ENCODE measurements around the gene KCNJ11. TPM values are rescaled to one million over a fixed set of nuclear protein-coding genes. Genes with fewer than 3 reads are reported as not detected.

Gene KCNJ11
- total and polyA plus RNA-seq, 2 of the 13 experiments (the other 11 are each of a cell fraction or from before 2014, with no cell fraction given), result 0.38 to 1.6 TPM

DNA sequence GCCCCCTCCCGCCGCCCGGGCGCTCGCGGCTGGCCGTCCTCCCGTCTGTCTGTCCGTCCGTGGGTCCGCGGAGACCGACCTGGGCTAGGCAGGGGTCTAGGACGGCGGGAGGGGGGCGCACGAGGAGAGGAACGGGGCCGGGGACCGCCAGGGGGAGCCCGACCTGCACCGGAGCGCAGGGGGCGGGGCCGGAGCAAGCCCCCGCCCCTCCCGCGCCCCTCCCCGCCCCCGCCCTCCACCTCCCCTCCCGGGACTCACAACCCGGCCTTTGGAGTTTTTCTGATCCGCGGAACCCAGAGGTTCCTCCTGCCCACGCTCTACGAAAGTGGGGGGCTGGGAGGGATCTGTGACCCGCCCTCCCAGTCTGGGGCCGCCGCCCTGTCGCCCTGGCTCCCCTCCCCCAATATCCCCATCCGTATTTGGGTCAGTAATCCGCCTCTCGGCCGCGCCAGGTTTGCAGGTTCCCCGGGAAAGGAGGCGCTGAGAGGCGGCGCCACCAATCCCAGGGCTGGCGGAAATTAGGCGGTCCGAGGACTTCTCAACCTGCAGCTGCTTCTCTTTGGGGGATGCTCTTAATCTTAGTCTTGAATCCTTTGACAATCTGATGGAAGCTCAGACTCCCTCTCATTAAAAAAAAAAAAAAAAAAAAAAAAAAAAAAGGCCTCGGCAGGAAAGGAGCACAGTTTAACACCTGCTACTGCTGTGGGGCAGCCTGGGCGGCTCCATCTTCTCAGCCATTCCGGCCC is 925 bp upstream of the KCNJ11 start (continued):
- peak; percentile 43; the same call in 1 of the 2 replicates for TF ChIP-seq ZNF563 (CRISPR knock-in tag; IDR thresholded peaks at IDR 0.05)
- no peak for TF ChIP-seq SOX6 (IDR thresholded peaks at IDR 0.05)
- TF ChIP-seq SOX6 (CRISPR knock-in tag; IDR thresholded peaks at IDR 0.05), result 0 out of 2 replicates have a peak, but pooled peaks have one; percentile 23
- peak; percentile 56; the same call in 1 of the 2 replicates for TF ChIP-seq POGZ (CRISPR knock-in tag; IDR thresholded peaks at IDR 0.05)
- no peak for TF ChIP-seq ZNF547 (CRISPR knock-in tag; IDR thresholded peaks at IDR 0.05)
- peak; percentile 47; the same call in 1 of the 2 replicates for TF ChIP-seq CBX5 (CRISPR knock-in tag; IDR thresholded peaks at IDR 0.05; ENCODE audit: borderline replicate concordance)
- peak; percentile 44 for TF ChIP-seq NFYC (CRISPR knock-in tag; IDR thresholded peaks at IDR 0.05)
- TF ChIP-seq MYC (CRISPR knock-in tag; IDR thresholded peaks at IDR 0.05; ENCODE audit: borderline replicate concordance), result peak; percentile 32; the same call in 1 of the 2 replicates
- TF ChIP-seq ZNF776 (CRISPR knock-in tag; IDR thresholded peaks at IDR 0.05), result no peak
- TF ChIP-seq, protein P1, sequence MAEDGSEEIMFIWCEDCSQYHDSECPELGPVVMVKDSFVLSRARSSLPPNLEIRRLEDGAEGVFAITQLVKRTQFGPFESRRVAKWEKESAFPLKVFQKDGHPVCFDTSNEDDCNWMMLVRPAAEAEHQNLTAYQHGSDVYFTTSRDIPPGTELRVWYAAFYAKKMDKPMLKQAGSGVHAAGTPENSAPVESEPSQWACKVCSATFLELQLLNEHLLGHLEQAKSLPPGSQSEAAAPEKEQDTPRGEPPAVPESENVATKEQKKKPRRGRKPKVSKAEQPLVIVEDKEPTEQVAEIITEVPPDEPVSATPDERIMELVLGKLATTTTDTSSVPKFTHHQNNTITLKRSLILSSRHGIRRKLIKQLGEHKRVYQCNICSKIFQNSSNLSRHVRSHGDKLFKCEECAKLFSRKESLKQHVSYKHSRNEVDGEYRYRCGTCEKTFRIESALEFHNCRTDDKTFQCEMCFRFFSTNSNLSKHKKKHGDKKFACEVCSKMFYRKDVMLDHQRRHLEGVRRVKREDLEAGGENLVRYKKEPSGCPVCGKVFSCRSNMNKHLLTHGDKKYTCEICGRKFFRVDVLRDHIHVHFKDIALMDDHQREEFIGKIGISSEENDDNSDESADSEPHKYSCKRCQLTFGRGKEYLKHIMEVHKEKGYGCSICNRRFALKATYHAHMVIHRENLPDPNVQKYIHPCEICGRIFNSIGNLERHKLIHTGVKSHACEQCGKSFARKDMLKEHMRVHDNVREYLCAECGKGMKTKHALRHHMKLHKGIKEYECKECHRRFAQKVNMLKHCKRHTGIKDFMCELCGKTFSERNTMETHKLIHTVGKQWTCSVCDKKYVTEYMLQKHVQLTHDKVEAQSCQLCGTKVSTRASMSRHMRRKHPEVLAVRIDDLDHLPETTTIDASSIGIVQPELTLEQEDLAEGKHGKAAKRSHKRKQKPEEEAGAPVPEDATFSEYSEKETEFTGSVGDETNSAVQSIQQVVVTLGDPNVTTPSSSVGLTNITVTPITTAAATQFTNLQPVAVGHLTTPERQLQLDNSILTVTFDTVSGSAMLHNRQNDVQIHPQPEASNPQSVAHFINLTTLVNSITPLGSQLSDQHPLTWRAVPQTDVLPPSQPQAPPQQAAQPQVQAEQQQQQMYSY (CRISPR knock-in tag; IDR thresholded peaks at IDR 0.05), result peak; percentile 99
- no peak for TF ChIP-seq ZNF674 (CRISPR knock-in tag; IDR thresholded peaks at IDR 0.05; ENCODE audit: low read depth)
- no peak for TF ChIP-seq SP2 (CRISPR knock-in tag; IDR thresholded peaks at IDR 0.05)
- 0 out of 2 replicates have a peak, but pooled peaks have one; percentile 25 for TF ChIP-seq YEATS2 (CRISPR knock-in tag; IDR thresholded peaks at IDR 0.05; ENCODE audit: borderline replicate concordance)
- 0 out of 2 replicates have a peak, but pooled peaks have one; percentile 49 for TF ChIP-seq ZNF333 (CRISPR knock-in tag; IDR thresholded peaks at IDR 0.05; ENCODE audit: borderline replicate concordance)
- TF ChIP-seq ZNF569 (CRISPR knock-in tag; IDR thresholded peaks at IDR 0.05; ENCODE audit: borderline replicate concordance), result no peak
- TF ChIP-seq SALL2 (CRISPR knock-in tag; IDR thresholded peaks at IDR 0.05), result no peak
- peak; percentile 43; the same call in 1 of the 2 replicates for TF ChIP-seq ZMYM4 (CRISPR knock-in tag; IDR thresholded peaks at IDR 0.05)
- TF ChIP-seq MAZ (IDR thresholded peaks at IDR 0.05; ENCODE audit: borderline replicate concordance, low read depth, low read length), result peak; percentile 89
- TF ChIP-seq MAZ (CRISPR knock-in tag; IDR thresholded peaks at IDR 0.05; ENCODE audit: low read depth), result peak; percentile 80; the same call in 1 of the 2 replicates
